GM12878 (cell line): Measurements from ENCODE around the gene SERPINH1. TPM values are rescaled to one million over a fixed set of nuclear protein-coding genes. Genes with fewer than 3 reads are reported as not detected.

ENCODE experiments used
- ATAC-seq: fragments of 200-7000 bp; cut with Tn5 transposase; 3 replicates; pipeline ENCODE4 v1.9.1; 2020; ENCODE audit warnings: mild to moderate bottlenecking, moderate library complexity
- BruUV-seq: library from RNA; stranded (reverse); fragments of 400-500 nt; replicated peaks from 2 replicates; lab custom pipeline; 2021; lab: Mats Ljungman, UMichigan
- CTCF ChIA-PET: fragments of 300-600 bp; sonication (Branson Sonifier 250); formaldehyde crosslinking; extraction: SDS; loops from one replicate; lab custom pipeline; 2021; ENCODE audit warnings: inconsistent platforms; lab: Yijun Ruan, JAX
- POLR2A ChIA-PET: fragments of 350-600 bp; formaldehyde crosslinking; extraction: SDS; loops from one replicate; lab custom pipeline; 2021; ENCODE audit warnings: inconsistent platforms; lab: Charles Lee
- RAD21 ChIA-PET: fragments of 300-600 bp; sonication (Branson Sonifier 250); formaldehyde crosslinking; loops from one replicate; lab custom pipeline; 2023; ENCODE audit warnings: antibody characterized with exemption; ENCODE audit not compliant: unreplicated experiment; lab: Charles Lee
- SMC1A ChIA-PET: fragments of 300-600 bp; sonication (Branson Sonifier 250); formaldehyde crosslinking; loops from one replicate; lab custom pipeline; 2023; ENCODE audit not compliant: unreplicated experiment, uncharacterized antibody; lab: Charles Lee
- DNase-seq: peaks from one replicate; pipeline ENCODE4 v3.0.0-alpha.2; 2011; ENCODE audit warnings: low read depth, low spot score
- FAIRE-seq: peaks from 3 replicates; lab custom pipeline; 2011; peaks lifted over from hg19 to GRCh38; lab: Jason Lieb, UNC
- H2AFZ ChIP-seq: 2 replicates; pipeline ENCODE4 v1.6.0; 2011; ENCODE audit warnings: low read depth, low read length, control low read depth; ENCODE audit not compliant: control insufficient read depth
- H3K27ac ChIP-seq: 2 replicates; pipeline ENCODE4 v1.5.1; 2011; ENCODE audit warnings: control low read depth; ENCODE audit not compliant: control insufficient read depth, insufficient read depth
- H3K27me3 ChIP-seq, 2 experiments: replicated peaks in 1 of 2; 2 replicates each; pipeline versions ENCODE4 v1.6.0 to v1.6.1; 2011; ENCODE audit warnings: low read length in 1 of 2; ENCODE audit not compliant: control insufficient read depth in 2 of 2, insufficient read depth in 2 of 2
- H3K36me3 ChIP-seq, 2 experiments: 2 replicates each; pipeline ENCODE4 v1.5.1; 2011; ENCODE audit warnings: low read length in 1 of 2; ENCODE audit not compliant: control insufficient read depth in 2 of 2, insufficient read depth in 2 of 2
- H3K4me1 ChIP-seq: 2 replicates; pipeline ENCODE4 v1.6.1; 2011; ENCODE audit warnings: mild to moderate bottlenecking, low read length, moderate library complexity, mixed read lengths; ENCODE audit not compliant: control insufficient read depth, insufficient read depth
- H3K4me2 ChIP-seq: 2 replicates; pipeline ENCODE4 v1.6.0; 2011; ENCODE audit warnings: control low read depth; ENCODE audit not compliant: control insufficient read depth, insufficient read depth
- H3K4me3 ChIP-seq: fragments of 200-600 bp; sonication (generic); 2 replicates; pipeline ENCODE4 v1.5.1; 2016
- H3K79me2 ChIP-seq: 2 replicates; pipeline ENCODE4 v1.6.0; 2011; ENCODE audit warnings: low read length; ENCODE audit not compliant: control insufficient read depth, insufficient read depth
- H3K9ac ChIP-seq: 2 replicates; pipeline ENCODE4 v1.8.0; 2011; ENCODE audit warnings: low read length, control low read depth, mixed read lengths; ENCODE audit not compliant: control insufficient read depth, insufficient read depth
- H3K9me3 ChIP-seq: replicated peaks from 3 replicates; pipeline ENCODE4 v1.5.1; 2011; ENCODE audit warnings: mild to moderate bottlenecking, low read length; ENCODE audit not compliant: control insufficient read depth, insufficient read depth
- H4K20me1 ChIP-seq: 2 replicates; pipeline ENCODE4 v1.6.0; 2011; ENCODE audit not compliant: control insufficient read depth, insufficient read depth
- BACH1 ChIP-seq: fragments of 450-650 bp; IDR thresholded peaks from 2 replicates; pipeline ENCODE4 v1.6.1; 2017; ENCODE audit warnings: mild to moderate bottlenecking, borderline replicate concordance
- CEBPB ChIP-seq, 2 experiments: fragments of 150-350 bp in 1 of 2; IDR thresholded peaks; 2 replicates each; pipeline ENCODE4 v1.6.1; 2012 to 2014; ENCODE audit warnings: low read depth in 2 of 2, low read length in 2 of 2, borderline replicate concordance in 1 of 2, inconsistent platforms in 1 of 2
- CUX1 ChIP-seq: IDR thresholded peaks from 2 replicates; pipeline ENCODE4 v1.6.1; 2012; ENCODE audit warnings: improper control_type of control experiment, low read depth, low read length; ENCODE audit not compliant: insufficient replicate concordance
- MEF2A ChIP-seq: IDR thresholded peaks from 2 replicates; pipeline ENCODE4 v1.6.1; 2011; ENCODE audit warnings: low read depth, mild to moderate bottlenecking, low read length, moderate library complexity; ENCODE audit not compliant: insufficient read depth
- ZNF217 ChIP-seq: fragments of 450-650 bp; IDR thresholded peaks from 2 replicates; pipeline ENCODE4 v1.6.1; 2017; ENCODE audit warnings: antibody characterized with exemption, mild to moderate bottlenecking
- ZSCAN29 ChIP-seq: fragments of 450-650 bp; IDR thresholded peaks from 2 replicates; pipeline ENCODE4 v1.6.1; 2017; ENCODE audit warnings: mild to moderate bottlenecking, moderate library complexity
- WGBS: methylation state at CpG from one replicate; pipeline ENCODE4 v1.1.6; 2016; ENCODE audit warnings: low lambda C conversion rate; ENCODE audit not compliant: insufficient replicate concordance, insufficient coverage; ENCODE audit errors: missing lambda C conversion rate; 5-methylcytosine and 5-hydroxymethylcytosine counted together
- in situ Hi-C: fragments of 300-500 bp; cut with MboI; formaldehyde crosslinking; loops from 9 replicates; pipeline ENCODE4 v1.14.3; 2018; ENCODE audit warnings: mixed read lengths
- intact Hi-C: fragments of 100-400 bp; cut with micrococcal nuclease; formaldehyde crosslinking; loops from one replicate; pipeline ENCODE4 v1.14.2; 2022; ENCODE audit not compliant: unreplicated experiment
- polyA plus RNA-seq, 11 experiments: library from polyadenylated mRNA; depleted of rRNA in 4 of 11; unstranded in 6 of 11; stranded (reverse) in 5 of 11; fragments of >200 nt; fragmentation: Nextera tagmentation in 4 of 11; fragmentation: Illumina TruSeq in 1 of 11; extraction: Ambion mirVana in 4 of 11; extraction: Trizol in 1 of 11; gene quantifications; 1 replicate in 1 of 11; 2 replicates in 10 of 11; pipeline versions ENCODE4 v1.2.1 to v1.2.3, GENCODE V29; 2011 to 2016; ENCODE audit warnings: inconsistent platforms in 2 of 11, missing spikeins in 2 of 11, low read depth in 1 of 11
- total RNA-seq, 4 experiments: library from RNA; depleted of rRNA in 3 of 4; stranded (reverse); fragments of >200 nt in 3 of 4; fragmentation: Illumina TruSeq in 1 of 4; extraction: Trizol in 1 of 4; gene quantifications; 2 replicates each; pipeline versions ENCODE4 v1.2.1 to v1.2.3, GENCODE V29; 2013 to 2021

SERPINH1 gene
- total and polyA plus RNA-seq, 10 of the 15 experiments (the other 5 are each of a cell fraction or from before 2014, with no cell fraction given), result 0.34 to 19.8 (median 13.7) TPM

DNA sequence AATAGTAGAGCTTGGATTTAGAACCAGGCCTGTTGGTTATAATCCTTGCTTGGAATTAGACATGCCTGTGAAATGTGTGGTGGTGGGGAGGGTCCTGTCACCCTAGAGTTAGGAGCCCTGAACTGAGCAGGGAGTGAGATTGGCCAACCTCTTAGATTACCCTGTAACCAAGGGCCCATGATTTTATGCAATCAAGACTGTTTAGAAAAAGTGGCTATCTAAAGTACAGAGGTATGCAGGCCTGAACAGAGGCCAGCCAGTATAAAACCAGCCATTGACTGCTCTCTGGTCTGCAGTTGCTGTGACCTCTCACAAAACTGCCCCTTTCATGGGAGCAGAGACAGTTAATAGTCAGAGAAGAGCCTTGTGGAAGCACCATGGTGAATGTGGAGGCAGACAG lies 36.2 kb downstream of the SERPINH1 start:
- TF ChIP-seq ZNF217 (no peak), CEBPB (IDR thresholded peaks at IDR 0.05; ENCODE audit: borderline replicate concordance in 1 of 2, low read depth in 2 of 2, low read length in 2 of 2) (no peak)
- in situ Hi-C loops, result no loop called here
- POLR2A ChIA-PET, result no interaction called here

DNA sequence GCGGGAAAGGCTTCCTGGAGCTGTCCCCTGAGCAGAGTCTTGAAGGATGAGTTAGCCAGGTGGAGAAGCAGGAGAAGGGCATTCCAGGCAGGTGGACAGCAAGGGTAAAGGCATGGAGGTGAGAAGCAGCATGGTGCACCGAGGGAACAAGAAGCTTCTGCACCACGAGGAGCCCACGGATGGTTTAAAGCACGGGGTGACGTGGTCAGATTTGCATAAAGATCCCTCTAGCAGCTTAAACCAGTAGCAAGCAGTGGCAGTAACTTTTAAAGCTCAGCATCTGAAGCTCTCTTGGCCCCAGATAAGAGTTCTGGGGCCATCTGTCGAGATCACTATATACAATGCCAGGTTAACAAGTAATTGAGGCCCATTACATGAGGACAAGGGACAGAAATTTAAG lies 36.8 kb downstream of the SERPINH1 start:
- H3K9ac ChIP-seq, result no peak overlapping the region
- H3K36me3 ChIP-seq, result no peaks in the 10 kb centered on the region
- DNase-seq (no peak), FAIRE-seq (no peak), ATAC-seq (no peak)
- H3K27me3 ChIP-seq, result no peaks in the 10 kb centered on the region; a peak in 2 of 4 replicates
- ChIA-PET CTCF (interaction anchor here (0.6 to 2.2 kb wide), 12 partner anchors 9 to 696 kb away, joined by 3 to 8 read pairs (median 4); no protein-coding TSS in a partner anchor), RAD21 (interaction anchor here (0.6 to 1.0 kb wide), 3 partner anchors 20 to 268 kb away, joined by 3 read pairs; no protein-coding TSS in a partner anchor), POLR2A (no interaction called here), SMC1A (interaction anchor here (0.8 to 1.7 kb wide), 6 partner anchors 8 to 66 kb away, joined by 3 to 7 read pairs (median 4); no protein-coding TSS in a partner anchor)
- intact Hi-C loops, result loop anchor here (10.0 kb wide), 1 partner anchor 166 kb away; the partner anchor contains the start of gene DGAT2
- 14% methylated on average over 7 of the region's 7 CpGs for WGBS
- H4K20me1 ChIP-seq, result no peaks in the 10 kb centered on the region
- no peak overlapping the region for H3K27ac ChIP-seq
- no TSS peak for BruUV-seq
- no peak overlapping the region for H3K4me2 ChIP-seq
- H3K79me2 ChIP-seq, result no peaks in the 10 kb centered on the region
- no peak overlapping the region for H2AFZ ChIP-seq
- no peaks in the 10 kb centered on the region for H3K9me3 ChIP-seq
- TF ChIP-seq MEF2A (no peak), BACH1 (no peak), CUX1 (no peak), ZSCAN29 (no peak)
- in situ Hi-C loops, result no loop called here
- H3K4me3 ChIP-seq, result no peak overlapping the region
- H3K4me1 ChIP-seq, result peaks cover 8% of the 10 kb centered on the region

More for the DNA sequence above, 36.2 kb downstream of the SERPINH1 start:
- H2AFZ ChIP-seq, result no peak overlapping the region
- ChIA-PET CTCF (interaction anchor here (0.7 to 2.2 kb wide), 24 partner anchors 9 to 554 kb away, joined by 3 to 8 read pairs (median 4); partner anchors contain the start of gene SERPINH1), SMC1A (interaction anchor here (1.0 to 1.4 kb wide), 3 partner anchors 18 to 53 kb away, joined by 3 to 4 read pairs (median 3); no protein-coding TSS in a partner anchor), RAD21 (interaction anchor here (0.8 to 1.3 kb wide), 6 partner anchors 37 to 609 kb away, joined by 3 to 4 read pairs (median 3); no protein-coding TSS in a partner anchor)
- no peak overlapping the region for H3K9ac ChIP-seq
- no peak for FAIRE-seq
- H3K27me3 ChIP-seq, result no peaks in the 10 kb centered on the region; a peak in 2 of 4 replicates
- DNase-seq, result no peak
- H3K4me2 ChIP-seq, result no peak overlapping the region
- no peaks in the 10 kb centered on the region for H4K20me1 ChIP-seq
- no peak overlapping the region for H3K27ac ChIP-seq
- no peak for ATAC-seq
- H3K79me2 ChIP-seq, result no peaks in the 10 kb centered on the region
- H3K36me3 ChIP-seq, result no peaks in the 10 kb centered on the region
- peaks cover 8% of the 10 kb centered on the region for H3K4me1 ChIP-seq
- intact Hi-C loops, result loop anchor here (10.0 kb wide), 1 partner anchor 167 kb away; the partner anchor contains the start of gene DGAT2
- no TSS peak for BruUV-seq
- H3K9me3 ChIP-seq, result no peaks in the 10 kb centered on the region
- no peak overlapping the region for H3K4me3 ChIP-seq
